Midbrain (tissue), 1 donor: Measurements from ENCODE around the gene AUNIP.

Source experiments
- DNase-seq: peaks from one replicate; lab custom pipeline; 2025; lab: John Stamatoyannopoulos, UW

AUNIP gene

DNA sequence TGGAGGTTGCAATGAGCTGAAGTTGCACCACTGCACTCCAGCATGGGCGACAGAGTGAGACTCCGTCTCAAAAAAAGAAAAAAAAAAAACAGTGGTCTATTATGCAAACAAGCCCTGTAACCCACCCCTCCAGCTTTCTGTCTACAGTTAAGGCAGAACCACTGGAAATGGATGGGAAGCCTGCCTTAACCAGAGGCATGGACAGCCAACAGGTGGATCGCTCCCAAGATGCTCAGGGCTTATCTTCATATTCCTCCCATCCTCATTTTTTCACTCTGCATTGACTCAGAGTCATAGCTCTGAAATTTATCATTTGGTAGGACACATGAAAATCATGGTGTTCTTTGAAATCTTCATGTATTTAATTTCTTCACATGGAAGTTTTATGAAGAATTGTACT lies 30.8 kb downstream of the AUNIP start:
- no peak for DNase-seq

DNA sequence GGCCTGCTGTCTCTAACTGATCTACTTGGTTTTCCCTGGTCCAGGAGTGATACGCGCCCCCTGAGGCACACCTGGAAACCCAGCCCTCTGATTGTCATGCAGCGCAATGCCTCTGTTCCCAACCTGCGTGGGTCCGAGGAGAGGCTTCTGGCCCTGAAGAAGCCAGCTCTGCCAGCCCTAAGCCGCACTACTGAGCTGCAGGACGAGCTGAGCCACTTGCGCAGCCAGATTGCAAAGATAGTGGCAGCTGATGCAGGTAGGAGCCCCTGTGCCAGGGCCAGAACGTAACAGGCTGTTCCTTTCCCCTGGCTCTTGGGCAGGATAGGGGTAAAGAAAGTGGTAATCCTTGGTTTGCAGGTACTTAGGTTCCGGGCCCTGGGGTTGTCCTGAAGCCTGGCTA lies 32.7 kb downstream of the AUNIP start:
- no peak for DNase-seq

DNA sequence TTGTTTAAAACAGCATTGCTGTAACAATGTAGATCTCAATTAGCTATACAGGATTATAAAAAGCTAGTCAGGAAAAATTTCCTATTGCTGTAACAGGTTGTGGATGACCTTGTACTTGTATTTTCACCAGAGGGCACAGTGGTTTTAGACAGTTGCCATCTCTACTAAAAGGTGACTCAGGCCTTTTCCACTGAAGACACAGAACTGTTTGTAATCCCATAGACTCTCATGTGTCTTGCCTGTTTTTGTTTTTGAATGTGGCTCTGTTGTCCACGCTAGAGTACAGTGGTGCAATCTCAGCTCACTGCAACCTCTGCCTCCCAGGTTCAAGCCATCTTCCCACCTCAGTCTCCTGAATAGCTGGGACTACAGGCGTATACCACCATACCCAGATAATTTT lies 33.7 kb downstream of the AUNIP start:
- DNase-seq = no peak

DNA sequence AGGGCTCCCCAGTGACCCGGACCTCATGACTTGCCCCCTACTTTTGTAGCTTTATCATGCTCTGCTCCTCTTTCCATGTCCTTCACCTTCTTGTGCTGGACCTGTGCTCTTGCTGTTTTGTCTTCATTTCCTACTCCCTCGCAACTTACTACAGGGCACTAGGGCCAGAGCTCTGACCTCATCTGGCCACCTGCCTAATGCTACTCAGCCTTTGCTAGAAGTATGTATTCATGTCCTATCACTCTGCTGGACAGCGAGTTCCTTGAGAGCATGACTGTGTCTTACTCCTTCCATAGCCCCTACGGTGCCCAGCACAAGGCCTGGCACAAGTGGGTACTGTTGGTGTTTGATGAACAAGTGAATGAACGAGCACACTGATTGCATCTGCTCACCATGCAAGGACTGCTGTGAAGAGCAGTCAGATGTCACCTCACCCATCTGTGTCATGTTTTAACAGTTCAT lies 37.6 kb downstream of the AUNIP start:
- DNase-seq = no peak

DNA sequence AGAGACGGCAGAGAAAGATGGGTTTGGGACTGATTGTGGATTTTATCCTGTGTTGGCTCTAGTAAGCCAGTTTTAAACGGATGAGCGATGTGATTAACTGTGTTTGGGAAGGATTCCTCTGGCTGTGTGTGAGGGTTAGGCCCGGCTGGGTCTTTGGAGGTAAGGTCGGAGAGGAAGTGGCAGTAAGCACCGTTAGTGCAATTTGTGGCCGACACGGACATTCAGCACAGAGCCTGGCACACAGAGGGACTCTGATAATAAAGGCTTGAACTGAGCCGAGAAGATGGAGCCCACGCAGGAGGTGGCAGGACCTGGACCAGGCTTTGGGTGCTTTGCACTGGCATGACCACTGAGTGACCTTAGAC lies 38.2 kb downstream of the AUNIP start:
- no peak for DNase-seq

- no peak for DNase-seq
Measured at GRCh38 chr1:25820247-25821111, 38.8 kb downstream of the AUNIP start.

- DNase-seq = peak; percentile 87
Measured at GRCh38 chr1:25819491-25820246, 39.6 kb downstream of the AUNIP start, which contains the start of gene MTFR1L. Gene MTFR1L, plus strand, starts transcription at chr1:25819954. Its CDS starts 3,151 bp downstream, at chr1:25823105.

DNA sequence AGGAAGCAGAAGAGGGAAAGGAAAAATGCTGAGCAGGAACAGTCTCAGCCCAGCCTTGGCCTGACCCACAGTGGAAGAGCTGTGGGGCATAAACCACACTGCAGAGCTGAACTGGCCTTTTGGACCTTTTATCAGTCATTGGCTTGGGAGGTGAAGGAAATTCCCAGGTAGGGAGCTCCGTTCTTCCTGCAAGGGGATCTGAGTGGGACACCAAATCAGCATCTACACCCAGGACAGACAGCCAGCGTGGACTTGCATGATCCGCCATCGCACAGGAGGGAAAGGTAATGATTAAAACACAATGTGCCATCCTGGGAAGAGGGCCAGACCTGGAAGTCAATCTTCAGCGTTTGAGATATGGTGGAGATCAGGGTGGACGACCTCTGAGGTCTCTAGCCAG lies 40.7 kb downstream of the AUNIP start:
- no peak for DNase-seq

- no peak for DNase-seq
Measured at GRCh38 chr1:25817840-25818501, 41.3 kb downstream of the AUNIP start.

- DNase-seq = no peak
Measured at GRCh38 chr1:25816112-25816718, 43.0 kb downstream of the AUNIP start.

DNA sequence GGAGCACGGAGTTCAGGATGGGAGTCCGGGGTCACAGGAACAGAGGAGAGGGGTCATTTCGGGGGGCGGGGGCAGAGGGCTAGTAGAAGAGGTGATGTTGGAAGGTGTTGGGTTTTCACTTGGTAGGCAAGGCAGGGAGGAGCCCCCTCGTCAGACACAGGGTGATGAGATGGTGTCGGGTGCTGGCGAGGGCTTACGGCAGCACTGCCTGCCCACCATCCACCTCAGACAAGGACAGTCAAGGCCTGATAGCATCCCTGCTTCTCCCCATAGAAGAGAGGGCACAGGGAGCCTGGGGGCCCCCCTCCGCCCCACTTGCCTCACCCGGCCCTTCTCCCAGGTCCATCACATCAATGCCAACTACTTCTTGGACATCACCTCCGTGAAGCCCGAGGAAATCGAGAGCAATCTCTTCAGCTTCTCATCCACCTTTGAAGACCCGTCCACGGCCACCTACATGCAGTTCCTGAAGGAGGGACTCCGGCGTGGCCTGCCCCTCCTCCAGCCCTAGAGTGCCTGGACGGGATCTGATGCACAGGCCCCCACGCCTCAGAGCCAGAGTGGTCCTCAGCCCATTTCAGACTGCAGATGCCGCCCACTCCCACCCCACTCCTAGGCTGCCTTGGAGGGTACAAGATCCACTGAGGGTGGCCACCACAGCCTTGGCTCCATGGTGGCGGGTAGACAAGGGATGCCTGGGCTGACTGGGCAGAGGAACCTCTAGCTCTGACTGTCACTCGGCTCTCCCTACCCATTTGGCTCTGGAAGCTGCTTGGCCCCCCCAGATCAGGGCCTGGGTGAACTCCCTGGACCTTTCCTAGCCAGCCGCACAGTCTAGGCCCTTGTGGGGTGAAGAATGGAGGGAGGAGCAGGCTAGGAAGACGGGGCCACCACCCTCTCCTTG lies 43.8 kb downstream of the AUNIP start:
- DNase-seq = no peak

- DNase-seq = no peak
Measured at GRCh38 chr1:25814549-25815087, 44.6 kb downstream of the AUNIP start.

- no peak for DNase-seq
Measured at GRCh38 chr1:25813734-25814471, 45.4 kb downstream of the AUNIP start.

DNA sequence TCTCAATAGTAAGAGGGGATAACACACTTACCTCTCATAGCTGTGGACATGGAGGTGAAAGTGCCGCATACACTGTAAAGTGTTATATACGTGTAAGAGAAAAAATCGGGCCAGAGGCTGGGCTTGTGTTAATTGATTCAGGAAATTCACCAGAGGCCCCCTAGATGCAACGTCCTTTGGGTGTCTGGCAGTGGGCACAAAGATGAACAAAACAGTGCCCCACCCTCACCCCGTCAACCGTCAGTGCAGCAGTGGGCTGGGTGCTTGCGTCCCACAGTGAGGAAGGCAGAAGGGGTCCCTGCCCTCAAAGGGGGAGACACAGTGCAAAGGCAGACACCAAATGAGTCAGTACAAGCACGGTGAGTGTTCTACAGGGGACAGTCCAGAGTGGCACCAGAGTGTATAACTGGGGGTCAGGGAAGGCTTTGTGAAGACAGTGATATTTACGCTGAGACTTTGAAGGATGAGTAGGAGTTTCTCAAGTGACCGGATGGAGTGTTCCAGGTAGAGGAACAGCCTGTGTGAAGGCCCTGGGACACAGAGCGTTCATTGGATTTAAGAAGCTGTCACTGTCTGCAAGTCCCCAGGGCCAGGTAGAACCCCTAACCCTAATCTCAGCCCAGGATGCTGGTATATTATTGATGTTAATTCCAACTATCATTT lies 46.1 kb downstream of the AUNIP start:
- no peak for DNase-seq

GRCh38 chr1:25811384-25812082 lies 47.7 kb downstream of the AUNIP start:
- no peak for DNase-seq

GRCh38 chr1:25810341-25811299 lies 48.6 kb downstream of the AUNIP start:
- peak; percentile 64 for DNase-seq

GRCh38 chr1:25809929-25810328 lies 49.3 kb downstream of the AUNIP start:
- no peak for DNase-seq
